HG03097 (cell line): Measurements from ENCODE around the gene MAP4K2.

ENCODE experiments used
- ATAC-seq: cut with Tn5 transposase; IDR thresholded peaks from one replicate; pipeline ENCODE4 v1.9.1; 2021; ENCODE audit not compliant: unreplicated experiment, low FRiP score

Gene MAP4K2

DNA sequence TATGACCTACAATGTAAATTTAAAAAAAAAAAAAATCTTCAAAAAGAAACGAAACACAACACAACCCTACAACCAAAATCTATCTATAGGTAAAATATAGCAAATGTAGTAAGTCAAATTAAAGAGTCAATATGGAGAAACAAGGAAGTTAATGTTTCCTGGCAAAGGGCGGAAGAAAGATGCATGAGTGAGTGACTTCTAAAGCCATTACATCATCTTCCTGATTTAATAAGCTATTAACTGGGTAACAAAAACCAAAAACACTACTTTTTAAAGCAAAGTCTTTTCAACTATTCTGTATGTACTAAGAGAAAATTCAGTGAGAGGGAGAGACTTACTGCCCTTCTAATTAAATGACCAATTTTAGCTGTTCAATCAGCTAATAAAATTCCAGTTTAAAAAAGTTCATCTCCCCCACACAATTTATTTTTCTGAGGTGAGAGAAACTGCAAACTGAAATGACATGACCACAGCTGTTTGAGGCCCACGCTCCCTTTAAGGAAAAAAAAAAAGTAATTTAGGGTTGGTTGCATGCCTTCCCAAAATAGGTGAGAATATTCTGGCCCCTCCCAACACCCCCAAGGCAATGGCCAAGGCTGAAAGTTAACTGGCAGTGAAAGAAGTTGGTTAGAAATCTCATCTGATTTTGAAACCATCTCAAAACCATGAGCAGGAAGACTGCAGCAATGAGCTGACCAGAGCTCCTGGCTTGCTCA, 30.6 kb downstream of the MAP4K2 start:
- ATAC-seq: no peak

DNA sequence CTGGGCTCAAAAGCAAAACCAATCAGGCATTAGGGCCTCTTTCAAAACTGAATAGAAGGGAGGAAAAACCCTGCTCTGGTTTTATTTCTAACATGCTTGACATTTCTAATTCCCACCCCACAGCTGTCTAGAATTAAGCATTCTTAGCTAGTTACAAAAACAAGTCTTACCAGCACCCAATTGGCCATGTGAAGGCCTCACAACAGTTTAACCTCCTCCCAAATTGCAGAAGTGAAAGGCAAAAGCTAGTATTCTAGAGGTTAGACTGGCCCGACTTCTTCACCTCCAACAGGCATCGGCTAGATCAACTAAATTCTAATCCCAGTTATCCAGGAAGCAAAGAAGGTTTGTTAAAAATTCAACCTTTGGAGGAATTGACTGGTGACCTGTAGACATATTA, 31.2 kb downstream of the MAP4K2 start:
- ATAC-seq: no peak

DNA sequence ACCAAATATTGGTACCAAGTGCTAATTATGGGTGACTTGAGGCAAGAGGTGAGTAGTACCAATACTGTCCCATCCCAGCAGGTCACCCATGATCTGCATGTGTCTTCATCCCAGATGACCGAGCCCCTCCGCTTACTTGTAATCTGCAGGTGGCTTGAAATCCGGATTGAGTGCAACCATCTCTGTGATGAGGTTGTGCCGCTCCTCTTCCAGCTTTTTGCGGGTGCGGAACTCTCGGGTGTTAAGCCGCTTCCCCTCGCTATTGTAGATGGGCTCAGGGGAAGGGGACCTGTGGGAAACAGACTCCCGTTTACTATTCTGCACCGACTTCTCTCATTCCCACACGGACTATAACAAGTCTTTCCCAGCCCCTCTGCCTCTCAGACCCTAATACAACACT, 32.9 kb downstream of the MAP4K2 start:
- ATAC-seq: no peak

GRCh38 chr11:64769283-64769682, 33.7 kb downstream of the MAP4K2 start:
- no peak for ATAC-seq

GRCh38 chr11:64768300-64768694, 34.7 kb downstream of the MAP4K2 start:
- no peak for ATAC-seq

DNA sequence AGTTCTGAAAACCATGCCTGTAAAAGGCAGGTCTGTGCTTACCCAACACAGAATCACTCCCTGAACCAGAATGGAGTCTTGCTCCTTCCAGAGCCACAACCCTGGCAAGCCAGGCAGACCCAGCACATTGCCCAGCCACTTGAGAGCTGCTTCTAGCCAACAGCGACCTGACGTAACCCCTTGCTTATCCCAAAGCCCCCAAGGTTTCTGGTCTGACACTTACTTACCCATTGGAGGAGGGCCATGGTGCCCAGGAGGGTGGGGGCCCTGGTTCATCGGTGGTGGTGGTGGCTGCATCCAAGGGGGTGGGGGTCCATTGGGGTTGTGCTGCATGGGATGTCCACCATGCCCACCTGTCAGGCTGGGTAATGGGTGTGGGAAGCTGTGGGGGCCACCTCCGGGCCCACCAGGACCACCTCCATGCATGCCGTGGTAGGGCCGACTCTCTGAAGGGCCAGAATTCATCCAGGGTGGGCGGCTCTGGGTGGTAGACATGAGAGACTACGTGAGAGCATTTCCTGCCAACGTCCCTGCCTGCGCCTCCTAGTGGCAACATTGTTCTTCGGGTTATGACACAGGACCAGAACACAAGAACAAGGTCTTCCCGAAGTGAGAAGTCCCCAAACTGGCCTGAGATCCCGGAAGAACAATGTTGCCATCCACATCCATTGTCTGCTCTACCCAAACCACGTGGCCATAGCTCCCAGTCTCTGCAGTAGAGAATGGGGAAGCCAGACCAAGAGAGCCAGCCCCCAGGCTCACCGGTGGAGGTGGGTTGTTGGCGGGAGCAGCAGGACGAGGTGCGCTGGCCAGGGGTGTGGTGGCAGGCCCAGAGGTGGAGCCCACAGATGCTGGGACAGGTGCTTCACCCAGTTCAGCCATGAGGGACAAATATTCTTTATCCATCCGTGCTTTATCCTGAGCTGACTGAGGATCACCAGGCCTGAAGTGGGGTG, 35.4 kb downstream of the MAP4K2 start:
- no peak for ATAC-seq

GRCh38 chr11:64766881-64767280, 36.1 kb downstream of the MAP4K2 start:
- no peak for ATAC-seq

GRCh38 chr11:64765851-64766665, 37.0 kb downstream of the MAP4K2 start:
- no peak for ATAC-seq

DNA sequence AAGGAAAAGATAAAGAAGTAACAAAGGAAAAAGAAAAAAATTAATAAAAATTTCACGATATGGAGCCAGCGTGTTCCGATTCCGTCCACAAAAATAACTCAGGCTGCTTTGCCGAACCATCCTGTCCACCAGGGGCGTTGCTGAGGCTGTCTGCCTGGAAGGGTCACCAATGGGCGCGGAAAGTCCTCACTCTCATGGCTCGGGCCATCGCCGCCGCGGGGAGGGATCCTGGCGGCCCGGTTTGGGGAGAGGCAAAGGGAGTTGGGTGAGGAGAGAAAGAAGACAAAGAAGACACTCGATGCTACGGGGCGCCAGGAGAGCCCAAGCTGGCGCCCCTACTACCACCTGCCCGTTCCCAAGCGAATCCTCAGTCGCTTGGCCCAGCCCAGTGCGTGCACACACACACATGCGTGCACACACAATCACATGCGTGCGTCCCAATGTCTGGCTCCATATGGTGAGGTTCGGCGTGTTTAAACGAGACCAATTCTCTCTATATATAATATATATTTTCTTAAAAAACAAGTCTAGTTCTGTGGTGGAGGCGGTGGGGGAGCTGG, 37.6 kb downstream of the MAP4K2 start:
- no peak for ATAC-seq

GRCh38 chr11:64764753-64765152, 38.3 kb downstream of the MAP4K2 start:
- ATAC-seq: no peak

DNA sequence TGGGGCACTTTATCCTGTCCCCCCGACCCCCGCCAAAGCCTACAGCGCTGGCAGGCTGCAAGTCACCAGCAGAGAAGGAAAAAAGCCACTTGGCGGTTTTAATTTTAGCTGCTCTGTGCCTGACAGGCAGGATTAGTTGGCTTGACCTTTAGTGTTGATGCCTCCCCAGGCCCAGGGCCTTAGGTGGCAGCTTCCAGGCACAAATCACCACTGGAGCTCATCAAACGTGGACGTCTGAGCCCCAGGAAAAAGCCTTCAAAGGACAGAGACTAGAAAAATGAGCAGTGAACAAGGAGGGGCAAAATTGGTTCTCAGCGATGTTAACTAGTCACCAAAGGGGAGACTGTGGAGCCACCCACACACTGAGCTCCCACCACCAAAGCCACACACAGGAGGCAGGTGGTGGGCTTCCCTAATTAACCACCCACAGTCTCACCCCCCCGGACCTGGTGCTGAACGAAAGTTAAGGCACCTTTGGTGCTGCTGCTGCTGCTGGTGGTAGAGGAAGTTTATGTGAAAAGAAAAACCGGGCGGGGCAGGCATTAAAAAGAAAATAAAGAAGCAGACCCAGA, 38.9 kb downstream of the MAP4K2 start:
- no peak for ATAC-seq

- no peak for ATAC-seq
Observed at GRCh38 chr11:64763526-64764039, 39.4 kb downstream of the MAP4K2 start.

DNA sequence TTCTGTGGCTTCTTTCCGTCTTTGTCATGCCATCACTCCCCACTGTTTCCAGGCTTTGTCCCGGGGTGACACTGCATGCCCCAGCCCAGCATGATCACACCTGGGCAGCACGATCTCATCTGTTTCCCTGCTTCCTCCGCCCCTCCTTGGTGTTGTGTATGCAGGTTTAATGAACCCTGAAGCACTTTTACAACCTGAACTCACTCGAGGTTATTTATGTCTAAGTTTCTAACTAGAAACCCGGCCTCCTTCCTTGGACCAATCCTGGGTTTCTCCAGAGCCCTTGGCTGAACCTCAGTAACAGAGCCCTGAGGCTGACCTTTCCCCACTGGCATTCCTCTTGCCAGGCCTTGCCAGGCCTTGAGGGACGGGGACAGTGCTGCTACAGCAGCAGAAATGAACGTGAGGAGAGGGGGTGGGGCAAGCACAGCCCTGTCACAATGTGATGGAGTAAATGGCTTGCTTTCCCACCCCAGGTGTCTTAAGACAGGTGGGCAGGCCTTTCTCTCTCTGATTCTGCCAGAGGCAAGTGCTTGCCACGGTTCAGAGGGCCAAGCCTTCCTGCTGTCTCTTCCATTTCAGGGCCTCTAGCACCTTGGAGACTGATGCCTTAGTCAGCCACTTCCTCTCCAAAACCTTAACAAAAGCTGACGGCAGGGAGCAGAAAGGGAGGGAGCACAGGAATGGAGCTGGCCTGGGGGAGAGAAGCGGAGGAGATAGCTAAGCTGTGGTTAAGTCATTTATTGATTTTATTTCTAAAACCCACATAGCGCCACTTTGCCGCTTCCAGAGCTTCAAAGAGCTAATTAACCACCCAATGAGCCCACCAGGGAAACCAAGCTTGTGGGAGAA, 40.1 kb downstream of the MAP4K2 start:
- no peak for ATAC-seq

DNA sequence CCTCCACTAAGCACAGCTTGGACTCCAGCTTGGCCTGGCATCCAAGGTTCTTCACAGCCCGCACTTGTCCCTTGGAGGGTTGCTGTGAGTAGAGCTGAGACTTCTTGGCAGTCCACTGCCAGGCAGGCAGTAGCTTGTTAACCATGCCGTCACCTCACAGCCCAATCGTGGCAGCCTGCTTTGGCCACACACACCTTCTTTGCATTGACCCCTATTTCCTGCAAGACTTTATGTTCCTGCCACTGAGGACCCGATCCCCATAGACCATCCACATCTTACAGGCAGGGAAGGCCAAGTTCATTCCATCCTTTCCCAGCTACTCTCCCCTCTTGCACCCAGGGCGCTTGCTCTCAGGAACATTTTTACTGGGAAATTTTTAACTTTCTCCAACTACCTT, 40.7 kb downstream of the MAP4K2 start:
- no peak for ATAC-seq

DNA sequence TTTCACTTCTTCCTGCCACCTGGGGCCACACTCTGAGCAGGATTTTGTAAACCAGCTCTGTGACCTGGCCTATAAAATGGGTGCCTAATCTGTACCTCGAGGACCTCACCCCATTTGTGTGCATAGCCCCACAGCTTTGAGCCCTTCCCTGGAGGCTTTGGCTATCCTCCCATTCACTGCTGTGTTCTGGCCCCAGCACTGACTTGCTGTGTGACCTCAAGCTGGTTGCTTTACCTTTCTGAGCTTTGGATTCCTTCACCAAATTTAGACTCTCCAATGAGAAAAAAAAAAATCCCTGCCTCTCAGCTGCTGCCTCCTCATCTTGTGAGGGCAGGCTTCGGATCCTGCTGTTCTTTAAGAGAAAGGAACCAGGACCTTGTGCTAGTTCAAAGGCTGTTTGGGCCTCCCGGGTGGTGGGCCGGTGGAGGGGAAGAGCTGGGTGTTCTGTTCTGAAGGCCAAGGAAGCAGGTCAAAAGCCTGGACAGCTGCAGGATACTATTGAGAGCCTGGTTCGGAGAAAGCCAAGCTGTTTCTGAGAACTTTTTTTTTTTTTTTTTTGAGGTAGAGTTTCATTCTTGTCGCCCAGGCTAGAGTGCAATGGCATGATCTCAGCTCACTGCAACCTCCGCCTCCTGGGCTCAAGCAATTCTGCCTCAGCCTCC, 42.1 kb downstream of the MAP4K2 start:
- ATAC-seq: no peak

GRCh38 chr11:64759722-64760719, 43.0 kb downstream of the MAP4K2 start, which contains the start of gene PYGM:
TSS of gene PYGM (minus strand) at chr11:64759974. CDS start at chr11:64759898, 76 bp downstream.
- no peak for ATAC-seq

- ATAC-seq: no peak
Observed at GRCh38 chr11:64759131-64759721, 43.8 kb downstream of the MAP4K2 start.
